Measurements from ENCODE around the gene WIZ. TPM values are rescaled to one million over a fixed set of nuclear protein-coding genes. Genes with fewer than 3 reads are reported as not detected.

The WIZ gene
- total and polyA plus RNA-seq, 10 of the 15 experiments (the other 5 are each of a cell fraction or from before 2014, with no cell fraction given) = 0.10 to 26.7 (median 2.7) TPM

DNA sequence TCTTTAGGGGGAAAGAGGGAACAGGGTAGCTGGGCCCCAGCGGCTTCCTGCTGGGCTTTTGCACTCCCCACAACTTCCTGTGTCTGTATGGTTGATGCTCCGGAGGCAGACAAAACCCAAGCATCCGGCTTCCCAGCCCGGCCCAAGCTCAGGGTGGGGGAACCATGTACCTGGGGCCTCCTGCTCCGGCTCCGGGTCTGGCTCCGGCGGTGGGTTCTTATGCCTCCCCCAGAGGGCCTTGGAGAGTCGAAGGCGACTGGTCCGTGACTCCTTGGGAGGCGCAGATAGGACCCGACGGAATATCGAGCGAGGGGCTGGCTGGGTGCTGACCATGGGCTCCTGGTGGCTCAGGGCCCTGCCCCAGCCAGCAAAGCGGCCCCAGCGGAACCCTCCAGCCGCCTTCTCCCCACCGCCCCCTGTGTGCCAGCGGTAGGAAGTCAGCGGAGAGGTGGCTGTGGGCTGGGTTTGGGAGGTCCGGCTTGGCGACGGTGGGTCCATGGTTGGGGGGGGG, 14.2 kb upstream of the WIZ start (continued):
- TF ChIP-seq WRNIP1 (IDR thresholded peaks at IDR 0.05; ENCODE audit: borderline replicate concordance, low read depth, low read length) = no peak
- no peak for TF ChIP-seq SIX5 (IDR thresholded peaks at IDR 0.05; ENCODE audit: low read depth, low read length, severe bottlenecking)
- TF ChIP-seq, protein P1, sequence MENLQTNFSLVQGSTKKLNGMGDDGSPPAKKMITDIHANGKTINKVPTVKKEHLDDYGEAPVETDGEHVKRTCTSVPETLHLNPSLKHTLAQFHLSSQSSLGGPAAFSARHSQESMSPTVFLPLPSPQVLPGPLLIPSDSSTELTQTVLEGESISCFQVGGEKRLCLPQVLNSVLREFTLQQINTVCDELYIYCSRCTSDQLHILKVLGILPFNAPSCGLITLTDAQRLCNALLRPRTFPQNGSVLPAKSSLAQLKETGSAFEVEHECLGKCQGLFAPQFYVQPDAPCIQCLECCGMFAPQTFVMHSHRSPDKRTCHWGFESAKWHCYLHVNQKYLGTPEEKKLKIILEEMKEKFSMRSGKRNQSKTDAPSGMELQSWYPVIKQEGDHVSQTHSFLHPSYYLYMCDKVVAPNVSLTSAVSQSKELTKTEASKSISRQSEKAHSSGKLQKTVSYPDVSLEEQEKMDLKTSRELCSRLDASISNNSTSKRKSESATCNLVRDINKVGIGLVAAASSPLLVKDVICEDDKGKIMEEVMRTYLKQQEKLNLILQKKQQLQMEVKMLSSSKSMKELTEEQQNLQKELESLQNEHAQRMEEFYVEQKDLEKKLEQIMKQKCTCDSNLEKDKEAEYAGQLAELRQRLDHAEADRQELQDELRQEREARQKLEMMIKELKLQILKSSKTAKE (IDR thresholded peaks at IDR 0.05; ENCODE audit: low read depth, poor library complexity, severe bottlenecking) = no peak
- no peak for TF ChIP-seq CHD2 (IDR thresholded peaks at IDR 0.05; ENCODE audit: borderline replicate concordance, low read depth, low read length)
- TF ChIP-seq, protein P2, sequence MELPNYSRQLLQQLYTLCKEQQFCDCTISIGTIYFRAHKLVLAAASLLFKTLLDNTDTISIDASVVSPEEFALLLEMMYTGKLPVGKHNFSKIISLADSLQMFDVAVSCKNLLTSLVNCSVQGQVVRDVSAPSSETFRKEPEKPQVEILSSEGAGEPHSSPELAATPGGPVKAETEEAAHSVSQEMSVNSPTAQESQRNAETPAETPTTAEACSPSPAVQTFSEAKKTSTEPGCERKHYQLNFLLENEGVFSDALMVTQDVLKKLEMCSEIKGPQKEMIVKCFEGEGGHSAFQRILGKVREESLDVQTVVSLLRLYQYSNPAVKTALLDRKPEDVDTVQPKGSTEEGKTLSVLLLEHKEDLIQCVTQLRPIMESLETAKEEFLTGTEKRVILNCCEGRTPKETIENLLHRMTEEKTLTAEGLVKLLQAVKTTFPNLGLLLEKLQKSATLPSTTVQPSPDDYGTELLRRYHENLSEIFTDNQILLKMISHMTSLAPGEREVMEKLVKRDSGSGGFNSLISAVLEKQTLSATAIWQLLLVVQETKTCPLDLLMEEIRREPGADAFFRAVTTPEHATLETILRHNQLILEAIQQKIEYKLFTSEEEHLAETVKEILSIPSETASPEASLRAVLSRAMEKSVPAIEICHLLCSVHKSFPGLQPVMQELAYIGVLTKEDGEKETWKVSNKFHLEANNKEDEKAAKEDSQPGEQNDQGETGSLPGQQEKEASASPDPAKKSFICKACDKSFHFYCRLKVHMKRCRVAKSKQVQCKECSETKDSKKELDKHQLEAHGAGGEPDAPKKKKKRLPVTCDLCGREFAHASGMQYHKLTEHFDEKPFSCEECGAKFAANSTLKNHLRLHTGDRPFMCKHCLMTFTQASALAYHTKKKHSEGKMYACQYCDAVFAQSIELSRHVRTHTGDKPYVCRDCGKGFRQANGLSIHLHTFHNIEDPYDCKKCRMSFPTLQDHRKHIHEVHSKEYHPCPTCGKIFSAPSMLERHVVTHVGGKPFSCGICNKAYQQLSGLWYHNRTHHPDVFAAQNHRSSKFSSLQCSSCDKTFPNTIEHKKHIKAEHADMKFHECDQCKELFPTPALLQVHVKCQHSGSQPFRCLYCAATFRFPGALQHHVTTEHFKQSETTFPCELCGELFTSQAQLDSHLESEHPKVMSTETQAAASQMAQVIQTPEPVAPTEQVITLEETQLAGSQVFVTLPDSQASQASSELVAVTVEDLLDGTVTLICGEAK (IDR thresholded peaks at IDR 0.05; ENCODE audit: borderline replicate concordance) = peak; percentile 93
- TF ChIP-seq, protein P3, sequence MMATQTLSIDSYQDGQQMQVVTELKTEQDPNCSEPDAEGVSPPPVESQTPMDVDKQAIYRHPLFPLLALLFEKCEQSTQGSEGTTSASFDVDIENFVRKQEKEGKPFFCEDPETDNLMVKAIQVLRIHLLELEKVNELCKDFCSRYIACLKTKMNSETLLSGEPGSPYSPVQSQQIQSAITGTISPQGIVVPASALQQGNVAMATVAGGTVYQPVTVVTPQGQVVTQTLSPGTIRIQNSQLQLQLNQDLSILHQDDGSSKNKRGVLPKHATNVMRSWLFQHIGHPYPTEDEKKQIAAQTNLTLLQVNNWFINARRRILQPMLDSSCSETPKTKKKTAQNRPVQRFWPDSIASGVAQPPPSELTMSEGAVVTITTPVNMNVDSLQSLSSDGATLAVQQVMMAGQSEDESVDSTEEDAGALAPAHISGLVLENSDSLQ (IDR thresholded peaks at IDR 0.05) = 0 out of 2 replicates have a peak, but pooled peaks have one; percentile 7
- TF ChIP-seq STAT1 (conservative IDR thresholded peaks at IDR 0.05) = no peak
- peak; percentile 53; the same call in 1 of the 3 replicates for TF ChIP-seq POU2F2 (IDR thresholded peaks at IDR 0.05; ENCODE audit: borderline replicate concordance, low read depth, low read length)
- no peak for TF ChIP-seq SMC3 (IDR thresholded peaks at IDR 0.05; ENCODE audit: borderline replicate concordance, low read length)
- TF ChIP-seq, protein P4, sequence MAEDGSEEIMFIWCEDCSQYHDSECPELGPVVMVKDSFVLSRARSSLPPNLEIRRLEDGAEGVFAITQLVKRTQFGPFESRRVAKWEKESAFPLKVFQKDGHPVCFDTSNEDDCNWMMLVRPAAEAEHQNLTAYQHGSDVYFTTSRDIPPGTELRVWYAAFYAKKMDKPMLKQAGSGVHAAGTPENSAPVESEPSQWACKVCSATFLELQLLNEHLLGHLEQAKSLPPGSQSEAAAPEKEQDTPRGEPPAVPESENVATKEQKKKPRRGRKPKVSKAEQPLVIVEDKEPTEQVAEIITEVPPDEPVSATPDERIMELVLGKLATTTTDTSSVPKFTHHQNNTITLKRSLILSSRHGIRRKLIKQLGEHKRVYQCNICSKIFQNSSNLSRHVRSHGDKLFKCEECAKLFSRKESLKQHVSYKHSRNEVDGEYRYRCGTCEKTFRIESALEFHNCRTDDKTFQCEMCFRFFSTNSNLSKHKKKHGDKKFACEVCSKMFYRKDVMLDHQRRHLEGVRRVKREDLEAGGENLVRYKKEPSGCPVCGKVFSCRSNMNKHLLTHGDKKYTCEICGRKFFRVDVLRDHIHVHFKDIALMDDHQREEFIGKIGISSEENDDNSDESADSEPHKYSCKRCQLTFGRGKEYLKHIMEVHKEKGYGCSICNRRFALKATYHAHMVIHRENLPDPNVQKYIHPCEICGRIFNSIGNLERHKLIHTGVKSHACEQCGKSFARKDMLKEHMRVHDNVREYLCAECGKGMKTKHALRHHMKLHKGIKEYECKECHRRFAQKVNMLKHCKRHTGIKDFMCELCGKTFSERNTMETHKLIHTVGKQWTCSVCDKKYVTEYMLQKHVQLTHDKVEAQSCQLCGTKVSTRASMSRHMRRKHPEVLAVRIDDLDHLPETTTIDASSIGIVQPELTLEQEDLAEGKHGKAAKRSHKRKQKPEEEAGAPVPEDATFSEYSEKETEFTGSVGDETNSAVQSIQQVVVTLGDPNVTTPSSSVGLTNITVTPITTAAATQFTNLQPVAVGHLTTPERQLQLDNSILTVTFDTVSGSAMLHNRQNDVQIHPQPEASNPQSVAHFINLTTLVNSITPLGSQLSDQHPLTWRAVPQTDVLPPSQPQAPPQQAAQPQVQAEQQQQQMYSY (CRISPR knock-in tag; IDR thresholded peaks at IDR 0.05) = no peak
- TF ChIP-seq SUZ12 (IDR thresholded peaks at IDR 0.05; ENCODE audit: unreplicated experiment) = no peak
- no peak for TF ChIP-seq SREBF1 (IDR thresholded peaks at IDR 0.05; ENCODE audit: low read length)
- no peak for TF ChIP-seq MEF2A (IDR thresholded peaks at IDR 0.05; ENCODE audit: insufficient read depth, low read depth, low read length)
- TF ChIP-seq YBX1 (IDR thresholded peaks at IDR 0.05) = no peak
- TF ChIP-seq POLR2AphosphoS2 (IDR thresholded peaks at IDR 0.05; ENCODE audit: low read depth, low read length) = 0 out of 2 replicates have a peak, but pooled peaks have one; percentile 27
- no peak for TF ChIP-seq NRF1 (conservative IDR thresholded peaks at IDR 0.05; ENCODE audit: low read depth, low read length)
- TF ChIP-seq JUND (IDR thresholded peaks at IDR 0.05; ENCODE audit: low read depth, low read length) = no peak
- 0 out of 3 replicates have a peak, but pooled peaks of 1 of the 2 experiments have one; percentile 19 for TF ChIP-seq EGR1 (IDR thresholded peaks at IDR 0.05; ENCODE audit: borderline replicate concordance in 1 of 2, low read depth in 2 of 2, low read length in 2 of 2)
